ENCODE measurements around the gene GCAT.

DNA sequence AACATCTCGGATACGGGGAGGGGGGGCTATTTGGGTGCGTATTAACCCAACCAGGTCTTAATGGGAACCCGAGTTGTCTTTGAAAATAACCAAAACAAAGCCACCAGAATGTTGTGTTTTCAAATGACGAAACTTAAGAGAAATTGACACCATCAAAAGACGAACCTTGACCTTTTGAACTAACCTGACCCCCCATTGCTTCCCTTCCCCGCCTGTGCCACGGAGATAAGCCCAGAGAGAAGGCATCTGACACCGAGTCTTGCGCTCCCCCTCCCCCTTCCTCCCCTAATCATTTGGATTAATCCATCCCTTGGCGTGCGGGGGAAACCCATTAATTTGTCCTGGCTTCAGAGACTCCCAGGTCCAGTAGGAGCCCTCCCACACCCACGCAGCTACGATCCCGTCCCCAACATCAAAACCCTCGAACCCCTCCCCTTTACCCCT lies 4.5 kb upstream of the GCAT start:
- TF ChIP-seq POLR2A (IDR thresholded peaks at IDR 0.05; ENCODE audit: low read length) (peak; percentile 19), GATA1 (IDR thresholded peaks at IDR 0.05; ENCODE audit: low read depth, low read length) (peak; percentile 45)

All from erythroblast (primary cell).